A549 (cell line): Measurements from ENCODE around the gene ZNF692. TPM values are rescaled to one million over a fixed set of nuclear protein-coding genes. Genes with fewer than 3 reads are reported as not detected.

Experiments
- ATAC-seq, 2 experiments: fragments of 200-7000 bp in 1 of 2; fragments of >200 bp in 1 of 2; cut with Nextera tagmentation in 1 of 2; cut with Tn5 transposase in 1 of 2; 3 replicates each; pipeline versions ENCODE4 v1.8.0 to v1.9.1; 2018 to 2020; ENCODE audit warnings: mild to moderate bottlenecking in 1 of 2, moderate library complexity in 1 of 2
- CTCF ChIA-PET: fragments of 300-600 bp; sonication (Branson Sonifier 250); formaldehyde crosslinking; extraction: SDS; loops from one replicate; lab custom pipeline; 2021; ENCODE audit warnings: antibody characterized with exemption, inconsistent platforms; lab: Yijun Ruan, JAX
- POLR2A ChIA-PET: fragments of 350-600 bp; formaldehyde crosslinking; extraction: SDS; loops from one replicate; lab custom pipeline; 2021; ENCODE audit warnings: antibody characterized with exemption, inconsistent platforms; lab: Yijun Ruan, JAX
- DNase-seq, 2 experiments: peaks; one replicate each; pipeline versions ENCODE4 v3.0.0 to v3.0.0-alpha.2; 2011 to 2016; ENCODE audit warnings: low read depth in 1 of 2, low spot score in 1 of 2
- FAIRE-seq: peaks from 2 replicates; lab custom pipeline; 2011; peaks lifted over from hg19 to GRCh38; lab: Jason Lieb, UNC
- H3K27ac ChIP-seq, 2 experiments: fragments of >200 bp; sonication (Bioruptor Twin); formaldehyde crosslinking; 3 replicates each; pipeline ENCODE4 v1.5.1; 2016 to 2017
- H3K4me1 ChIP-seq: fragments of >200 bp; sonication (Bioruptor Twin); formaldehyde crosslinking; 3 replicates; pipeline ENCODE4 v1.6.1; 2016
- H3K4me2 ChIP-seq: fragments of >200 bp; sonication (Bioruptor Twin); formaldehyde crosslinking; 3 replicates; pipeline ENCODE4 v1.6.1; 2016
- H3K4me3 ChIP-seq: fragments of >200 bp; sonication (Bioruptor Twin); formaldehyde crosslinking; 3 replicates; pipeline ENCODE4 v1.5.1; 2016
- H3K9me3 ChIP-seq: fragments of >200 bp; sonication (Bioruptor Twin); formaldehyde crosslinking; 3 replicates; pipeline ENCODE4 v1.6.1; 2016
- BCL3 ChIP-seq: fragments of >200 bp; sonication (Bioruptor Twin); formaldehyde crosslinking; IDR thresholded peaks from 3 replicates; pipeline ENCODE4 v1.6.1; 2016
- CBX2 ChIP-seq: fragments of 200-600 bp; sonication (generic); IDR thresholded peaks from 2 replicates; pipeline ENCODE4 v1.6.1; 2016; ENCODE audit warnings: low read depth, mild to moderate bottlenecking, borderline replicate concordance
- CBX8 ChIP-seq: fragments of 200-600 bp; sonication (generic); IDR thresholded peaks from 2 replicates; pipeline ENCODE4 v1.6.1; 2016
- CHD4 ChIP-seq: fragments of 200-600 bp; sonication (generic); IDR thresholded peaks from 2 replicates; pipeline ENCODE4 v1.6.1; 2016; ENCODE audit warnings: antibody characterized with exemption, mild to moderate bottlenecking, borderline replicate concordance
- EHMT2 ChIP-seq: fragments of 200-600 bp; sonication (generic); IDR thresholded peaks from 2 replicates; pipeline ENCODE4 v1.6.1; 2016; ENCODE audit warnings: antibody characterized with exemption, low read depth, mild to moderate bottlenecking, moderate library complexity
- FOSB ChIP-seq: fragments of 250-450 bp; sonication (Bioruptor Pico); IDR thresholded peaks from 2 replicates; pipeline ENCODE4 v1.5.0; 2020; ENCODE audit warnings: mild to moderate bottlenecking, moderate library complexity
- GATA3 ChIP-seq: IDR thresholded peaks from 2 replicates; pipeline ENCODE4 v1.6.1; 2012; ENCODE audit warnings: borderline replicate concordance
- HOXB13 ChIP-seq: fragments of 250-450 bp; sonication (Bioruptor Pico); IDR thresholded peaks from 2 replicates; pipeline ENCODE4 v1.5.0; 2020; ENCODE audit warnings: low read depth, mild to moderate bottlenecking, moderate library complexity
- KDM1A ChIP-seq: fragments of 200-600 bp; sonication (generic); IDR thresholded peaks from 2 replicates; pipeline ENCODE4 v1.6.1; 2016; ENCODE audit warnings: low read depth, mild to moderate bottlenecking
- MAFK ChIP-seq: fragments of 450-650 bp; IDR thresholded peaks from 2 replicates; pipeline ENCODE4 v1.6.1; 2014; ENCODE audit not compliant: partially characterized antibody
- MYC ChIP-seq: IDR thresholded peaks from 2 replicates; pipeline ENCODE4 v1.6.1; 2012; ENCODE audit warnings: mild to moderate bottlenecking, inconsistent platforms, low read length, improper control_type of control experiment, borderline replicate concordance
- NR3C1 ChIP-seq: fragments of >200 bp; sonication (Bioruptor Twin); formaldehyde crosslinking; IDR thresholded peaks from 3 replicates; pipeline ENCODE4 v1.6.1; 2017
- POLR2AphosphoS2 ChIP-seq: conservative IDR thresholded peaks from 2 replicates; pipeline ENCODE4 v1.6.1; 2012; ENCODE audit warnings: low read length, improper control_type of control experiment, inconsistent platforms
- RAD21 ChIP-seq, 2 experiments: fragments of >200 bp in 1 of 2; sonication (Bioruptor Twin) in 1 of 2; formaldehyde crosslinking in 1 of 2; IDR thresholded peaks in 1 of 2; conservative IDR thresholded peaks in 1 of 2; 2 replicates in 1 of 2; 3 replicates in 1 of 2; pipeline ENCODE4 v1.6.1; 2012 to 2018; ENCODE audit warnings: inconsistent platforms in 1 of 2
- RFX5 ChIP-seq: fragments of 450-650 bp; IDR thresholded peaks from 2 replicates; pipeline ENCODE4 v1.7.1; 2014; ENCODE audit warnings: antibody characterized with exemption, mild to moderate bottlenecking, moderate library complexity
- TP53 ChIP-seq: fragments of 250-450 bp; sonication (Bioruptor Pico); IDR thresholded peaks from 2 replicates; pipeline ENCODE4 v1.5.0; 2021; ENCODE audit warnings: mild to moderate bottlenecking, moderate library complexity
- ZC3H11A ChIP-seq: fragments of 450-650 bp; IDR thresholded peaks from 2 replicates; pipeline ENCODE4 v1.6.1; 2014; ENCODE audit warnings: antibody characterized with exemption, mild to moderate bottlenecking
- ZNF302 ChIP-seq: fragments of 250-450 bp; sonication (Bioruptor Pico); IDR thresholded peaks from 2 replicates; pipeline ENCODE4 v1.9.0; 2021; ENCODE audit warnings: inconsistent platforms, mild to moderate bottlenecking, moderate library complexity
- ZSCAN20 ChIP-seq: fragments of 250-450 bp; sonication (Bioruptor Pico); IDR thresholded peaks from 2 replicates; pipeline ENCODE4 v1.8.0; 2022; ENCODE audit warnings: mild to moderate bottlenecking, moderate library complexity
- WGBS: methylation state at CpG from one replicate; pipeline ENCODE4 v1.1.6; 2017; ENCODE audit errors: missing lambda C conversion rate; 5-methylcytosine and 5-hydroxymethylcytosine counted together
- polyA plus RNA-seq, 4 experiments: library from polyadenylated mRNA; depleted of rRNA in 3 of 4; stranded (reverse); fragments of >200 nt; fragmentation: RNase III in 1 of 4; extraction: RNeasy Plus Mini Kit Qiagen cat#74134 plus additional on column Dnase treatment in 1 of 4; gene quantifications; 2 replicates in 3 of 4; 3 replicates in 1 of 4; pipeline ENCODE4 v1.2.3, GENCODE V29; 2011 to 2017
- TF ChIP-seq, protein P1 (sequence below): fragments of 450-650 bp; IDR thresholded peaks from 2 replicates; pipeline ENCODE4 v1.6.1; 2014; ENCODE audit warnings: antibody characterized with exemption
- TF ChIP-seq, protein P2 (sequence below): fragments of 150-350 bp; IDR thresholded peaks from 2 replicates; pipeline ENCODE4 v1.6.1; 2014; ENCODE audit warnings: low read depth, mild to moderate bottlenecking, low read length
- TF ChIP-seq, protein P3 (sequence below): IDR thresholded peaks from 2 replicates; pipeline ENCODE4 v1.6.1; 2012

ZNF692 gene
- polyA plus RNA-seq, 2 of the 4 experiments (the other 2 are of a cell fraction), result 19.8 to 46.8 TPM

DNA sequence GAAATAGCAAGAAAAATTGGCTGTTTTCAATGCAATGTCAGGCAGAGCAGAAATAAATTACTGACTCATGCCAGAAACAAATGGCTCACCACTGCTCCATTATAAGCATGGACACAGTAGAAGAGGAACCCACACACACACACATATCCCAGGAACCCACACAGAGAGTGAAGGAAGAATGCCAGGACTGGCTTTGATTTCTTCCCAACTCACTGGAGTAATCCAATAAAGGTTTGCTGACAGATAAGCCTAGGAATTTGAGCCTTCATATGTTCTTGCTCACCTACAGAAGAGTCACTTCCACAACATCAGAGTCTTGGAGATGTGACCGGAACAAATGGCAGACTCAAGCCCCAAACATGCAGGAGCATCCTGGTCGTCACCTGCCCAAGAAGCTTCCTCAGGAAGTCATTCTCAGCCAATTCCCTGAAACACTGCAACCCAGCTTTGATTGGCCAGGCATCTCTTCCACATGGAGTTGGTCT lies 35.3 kb downstream of the ZNF692 start:
- no peak overlapping the region for H3K4me3 ChIP-seq
- H3K4me2 ChIP-seq, result peak overlapping the region; percentile 94
- POLR2A ChIA-PET, result no interaction called here
- H3K9me3 ChIP-seq, result no peaks in the 10 kb centered on the region
- TF ChIP-seq, protein P1, sequence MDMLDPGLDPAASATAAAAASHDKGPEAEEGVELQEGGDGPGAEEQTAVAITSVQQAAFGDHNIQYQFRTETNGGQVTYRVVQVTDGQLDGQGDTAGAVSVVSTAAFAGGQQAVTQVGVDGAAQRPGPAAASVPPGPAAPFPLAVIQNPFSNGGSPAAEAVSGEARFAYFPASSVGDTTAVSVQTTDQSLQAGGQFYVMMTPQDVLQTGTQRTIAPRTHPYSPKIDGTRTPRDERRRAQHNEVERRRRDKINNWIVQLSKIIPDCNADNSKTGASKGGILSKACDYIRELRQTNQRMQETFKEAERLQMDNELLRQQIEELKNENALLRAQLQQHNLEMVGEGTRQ, result no peak
- TF ChIP-seq TP53 (CRISPR knock-in tag) (no peak), CBX2 (no peak), ZC3H11A (no peak), GATA3 (no peak), EHMT2 (no peak), MAFK (no peak), RFX5 (no peak), ZSCAN20 (CRISPR knock-in tag) (no peak), RAD21 (conservative IDR thresholded peaks at IDR 0.05 in 1 of 2, IDR thresholded peaks at IDR 0.05 in 1 of 2) (no peak), MYC (no peak), ZNF302 (no peak), BCL3 (no peak), POLR2AphosphoS2 (no peak), NR3C1 (no peak)
- TF ChIP-seq, protein P2, sequence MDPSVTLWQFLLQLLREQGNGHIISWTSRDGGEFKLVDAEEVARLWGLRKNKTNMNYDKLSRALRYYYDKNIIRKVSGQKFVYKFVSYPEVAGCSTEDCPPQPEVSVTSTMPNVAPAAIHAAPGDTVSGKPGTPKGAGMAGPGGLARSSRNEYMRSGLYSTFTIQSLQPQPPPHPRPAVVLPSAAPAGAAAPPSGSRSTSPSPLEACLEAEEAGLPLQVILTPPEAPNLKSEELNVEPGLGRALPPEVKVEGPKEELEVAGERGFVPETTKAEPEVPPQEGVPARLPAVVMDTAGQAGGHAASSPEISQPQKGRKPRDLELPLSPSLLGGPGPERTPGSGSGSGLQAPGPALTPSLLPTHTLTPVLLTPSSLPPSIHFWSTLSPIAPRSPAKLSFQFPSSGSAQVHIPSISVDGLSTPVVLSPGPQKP, result no peak
- TF ChIP-seq, protein P3, sequence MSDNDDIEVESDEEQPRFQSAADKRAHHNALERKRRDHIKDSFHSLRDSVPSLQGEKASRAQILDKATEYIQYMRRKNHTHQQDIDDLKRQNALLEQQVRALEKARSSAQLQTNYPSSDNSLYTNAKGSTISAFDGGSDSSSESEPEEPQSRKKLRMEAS, result no peak
- TF ChIP-seq, all 56 proteins: peak for 0
- DNase-seq (no peak), FAIRE-seq (no peak), ATAC-seq (no peak)
- WGBS, result 67% methylated on average over 2 of the region's 2 CpGs
- Histone ChIP-seq H3K27ac (peak overlapping the region in 1 of 2 experiments; percentile 97; a peak in 3 of 6 replicates), H3K4me1 (peaks cover 61% of the 10 kb centered on the region)
- CTCF ChIA-PET, result no interaction called here

GRCh38 chr1:248822148-248823032 lies 36.5 kb downstream of the ZNF692 start:
- WGBS, result 92% methylated on average over 15 of the region's 15 CpGs
- POLR2A ChIA-PET, result interaction anchor here (0.7 to 1.8 kb wide), 2 partner anchors 9 to 36 kb away, joined by 3 to 6 read pairs; partner anchors contain the start of gene ZNF692
- FAIRE-seq (no peak), DNase-seq (no peak), ATAC-seq (no peak)
- peak overlapping the region; percentile 94 for H3K4me2 ChIP-seq
- no peaks in the 10 kb centered on the region for H3K9me3 ChIP-seq
- CTCF ChIA-PET, result interaction anchor here (0.8 to 1.9 kb wide), 3 partner anchors 10 to 1450 kb away, joined by 3 to 6 read pairs (median 4); no protein-coding TSS in a partner anchor
- no peak overlapping the region for H3K4me3 ChIP-seq
- TF ChIP-seq HOXB13 (CRISPR knock-in tag) (no peak), CBX8 (no peak), FOSB (CRISPR knock-in tag) (no peak), TP53 (CRISPR knock-in tag) (no peak), ZNF302 (no peak), CHD4 (no peak), KDM1A (no peak)
- peak overlapping the region; percentile 52 to 83; a peak in 5 of 6 replicates for H3K27ac ChIP-seq
- H3K4me1 ChIP-seq, result peaks cover 53% of the 10 kb centered on the region
